Activated naive CD4-positive, alpha-beta T cell treated with anti-CD3 and anti-CD28 coated beads, Interleukin-2, amount 50 U/mL, for 24 hours (primary cell): ENCODE results near the gene FGFR3.
"Not testable (repeated sequence)": the region's sequence is repeated elsewhere in the genome, so short reads cannot be mapped to it uniquely, and the experiment has no call there.

Source experiments
- H3K27ac Mint-ChIP-seq: one replicate; pipeline ENCODE4 v1.8.0; 2021; ENCODE audit warnings: mild to moderate bottlenecking, mixed read lengths
- H3K27me3 Mint-ChIP-seq: one replicate; pipeline ENCODE4 v1.8.0; 2021; ENCODE audit warnings: mixed read lengths
- H3K36me3 Mint-ChIP-seq: one replicate; pipeline ENCODE4 v1.8.0; 2021; ENCODE audit warnings: mixed read lengths
- H3K4me1 Mint-ChIP-seq: one replicate; pipeline ENCODE4 v1.8.0; 2021; ENCODE audit warnings: mixed read lengths
- H3K4me3 Mint-ChIP-seq: one replicate; pipeline ENCODE4 v1.8.0; 2021; ENCODE audit warnings: mild to moderate bottlenecking, mixed read lengths
- H3K9me3 Mint-ChIP-seq: one replicate; pipeline ENCODE4 v1.8.0; 2021; ENCODE audit warnings: mixed read lengths

The FGFR3 gene

GRCh38 chr4:1841887-1842210 lies 48.8 kb downstream of the FGFR3 start:
- Mint-ChIP-seq H3K9me3 (no peaks in the 10 kb centered on the region), H3K36me3 (peaks cover 7% of the 10 kb centered on the region), H3K4me3 (no peak overlapping the region), H3K27me3 (no peaks in the 10 kb centered on the region), H3K4me1 (peaks cover 14% of the 10 kb centered on the region), H3K27ac (no peak overlapping the region)

DNA sequence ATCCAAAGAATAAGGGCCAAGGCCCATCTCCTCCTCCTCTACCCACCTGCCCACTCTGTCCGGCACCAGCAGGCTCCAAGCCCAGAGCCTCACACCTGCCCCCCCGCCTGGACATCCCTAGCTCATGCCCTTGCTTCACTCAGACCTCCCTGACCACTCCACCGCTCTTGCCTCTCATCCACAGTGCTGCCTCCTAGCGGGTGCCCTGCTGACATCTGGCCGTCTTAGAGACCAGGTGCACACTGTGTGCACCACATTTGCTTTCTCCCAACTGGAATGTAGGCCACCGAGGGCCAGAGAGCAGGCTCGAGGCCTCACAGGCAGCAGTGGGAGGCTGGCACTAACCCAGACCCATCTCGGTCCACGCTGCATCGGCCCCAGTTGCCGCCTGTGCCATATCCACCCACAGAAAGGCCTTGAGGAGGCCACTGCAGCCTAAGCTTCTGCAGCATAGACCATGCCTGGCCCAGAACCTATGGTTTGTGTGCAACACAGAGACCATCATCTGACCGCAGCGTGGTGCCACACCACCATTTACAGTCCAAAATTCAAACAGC lies 49.3 kb downstream of the FGFR3 start:
- no peak overlapping the region for H3K27ac Mint-ChIP-seq

GRCh38 chr4:1842993-1843448 lies 49.9 kb downstream of the FGFR3 start:
- no peak overlapping the region for H3K27ac Mint-ChIP-seq
- peaks cover 9% of the 10 kb centered on the region for H3K36me3 Mint-ChIP-seq
- H3K27me3 Mint-ChIP-seq, result no peaks in the 10 kb centered on the region
- no peak overlapping the region for H3K4me3 Mint-ChIP-seq
- peaks cover 14% of the 10 kb centered on the region for H3K4me1 Mint-ChIP-seq
- H3K9me3 Mint-ChIP-seq, result no peaks in the 10 kb centered on the region

More for the DNA sequence above, 49.3 kb downstream of the FGFR3 start:
- H3K9me3 Mint-ChIP-seq, result no peaks in the 10 kb centered on the region
- H3K36me3 Mint-ChIP-seq, result peaks cover 9% of the 10 kb centered on the region
- H3K4me3 Mint-ChIP-seq, result no peak overlapping the region
- H3K27me3 Mint-ChIP-seq, result no peaks in the 10 kb centered on the region
- H3K4me1 Mint-ChIP-seq, result peaks cover 14% of the 10 kb centered on the region

- no peaks in the 10 kb centered on the region for H3K9me3 Mint-ChIP-seq
- no peak overlapping the region for H3K27ac Mint-ChIP-seq
- no peaks in the 10 kb centered on the region for H3K27me3 Mint-ChIP-seq
- H3K4me1 Mint-ChIP-seq, result peaks cover 14% of the 10 kb centered on the region
- H3K36me3 Mint-ChIP-seq, result peaks cover 8% of the 10 kb centered on the region
- no peak overlapping the region for H3K4me3 Mint-ChIP-seq
These were observed 50.8 kb downstream of the FGFR3 start for GRCh38 chr4:1843852-1844251.

DNA sequence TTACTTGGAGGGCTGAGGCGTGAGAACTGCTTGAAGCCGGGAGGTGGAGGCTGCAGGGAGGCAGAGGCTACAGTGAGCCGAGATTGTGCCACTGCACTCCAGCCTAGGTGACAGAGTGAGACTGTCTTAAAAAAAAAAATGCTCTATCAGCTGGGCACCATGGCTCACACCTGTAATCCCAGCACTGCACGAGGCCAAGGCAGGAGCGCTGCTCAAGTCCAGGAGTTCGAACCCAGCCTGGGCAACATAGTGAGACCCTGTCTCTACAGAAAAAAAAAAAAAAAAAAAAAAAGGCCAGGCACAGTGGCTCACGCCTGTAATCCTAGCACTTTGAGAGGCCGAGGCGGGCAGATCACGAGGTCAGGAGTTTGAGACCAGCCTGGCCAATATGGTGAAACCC lies 51.5 kb downstream of the FGFR3 start:
- not testable (repeated sequence) for H3K27ac Mint-ChIP-seq, H3K36me3 Mint-ChIP-seq, H3K9me3 Mint-ChIP-seq, H3K27me3 Mint-ChIP-seq, H3K4me3 Mint-ChIP-seq
- H3K4me1 Mint-ChIP-seq, result peaks cover 14% of the 10 kb centered on the region

DNA sequence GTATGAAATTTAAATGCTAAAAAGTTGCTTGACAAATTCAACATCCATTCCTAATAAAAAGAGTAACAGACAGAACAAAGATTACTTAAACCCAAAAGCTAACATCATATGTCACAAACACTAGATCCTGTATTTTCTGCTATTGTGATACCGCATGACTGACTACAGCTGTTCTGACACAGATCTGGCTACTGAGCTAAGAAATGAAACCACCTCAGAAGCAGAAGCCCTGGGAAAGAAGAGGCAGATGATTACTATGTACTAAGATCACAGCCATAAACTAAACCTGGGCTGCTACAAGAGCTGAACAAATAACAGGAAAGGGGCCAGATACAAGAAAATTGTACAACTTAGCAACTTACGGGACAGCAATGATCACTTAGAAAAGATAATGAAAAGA lies 53.5 kb downstream of the FGFR3 start:
- H3K27me3 Mint-ChIP-seq, result no peaks in the 10 kb centered on the region
- peaks cover 4% of the 10 kb centered on the region for H3K36me3 Mint-ChIP-seq

GRCh38 chr4:1850276-1850675 lies 57.2 kb downstream of the FGFR3 start:
- H3K9me3 Mint-ChIP-seq, result no peaks in the 10 kb centered on the region
- no peak overlapping the region for H3K27ac Mint-ChIP-seq
- peaks cover 8% of the 10 kb centered on the region for H3K36me3 Mint-ChIP-seq
- peaks cover 37% of the 10 kb centered on the region for H3K4me1 Mint-ChIP-seq
- H3K4me3 Mint-ChIP-seq, result no peak overlapping the region
- H3K27me3 Mint-ChIP-seq, result no peaks in the 10 kb centered on the region

More for the DNA sequence above, 53.5 kb downstream of the FGFR3 start:
- Mint-ChIP-seq H3K4me3 (no peak overlapping the region), H3K27ac (no peak overlapping the region), H3K9me3 (no peaks in the 10 kb centered on the region), H3K4me1 (peaks cover 26% of the 10 kb centered on the region)

DNA sequence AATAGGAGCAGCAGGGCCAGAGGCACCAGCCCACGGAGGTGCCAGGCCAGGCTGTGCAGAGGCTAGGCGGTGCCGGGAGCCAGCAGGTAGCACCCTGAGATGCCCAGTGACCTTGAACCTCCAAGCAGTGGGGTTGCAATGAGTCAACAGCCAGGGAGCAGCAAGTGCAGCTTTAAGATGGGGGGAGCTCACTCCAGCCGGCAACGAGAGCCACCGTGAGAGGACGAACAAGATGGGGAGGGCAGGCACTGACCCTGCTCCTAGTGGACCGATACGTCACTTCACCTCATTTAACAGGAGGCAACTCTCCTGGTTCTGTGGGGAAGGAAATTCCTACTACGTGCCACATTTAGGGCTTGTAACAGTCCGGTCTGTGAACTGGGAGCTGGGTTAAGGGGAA lies 58.1 kb downstream of the FGFR3 start:
- Mint-ChIP-seq H3K27me3 (no peaks in the 10 kb centered on the region), H3K36me3 (peaks cover 8% of the 10 kb centered on the region), H3K9me3 (no peaks in the 10 kb centered on the region), H3K27ac (no peak overlapping the region), H3K4me3 (no peak overlapping the region), H3K4me1 (peaks cover 37% of the 10 kb centered on the region)

GRCh38 chr4:1851575-1852410 lies 58.7 kb downstream of the FGFR3 start:
- H3K4me3 Mint-ChIP-seq, result no peak overlapping the region
- peak overlapping the region; percentile 46 for H3K27ac Mint-ChIP-seq
- H3K4me1 Mint-ChIP-seq, result peaks cover 37% of the 10 kb centered on the region

DNA sequence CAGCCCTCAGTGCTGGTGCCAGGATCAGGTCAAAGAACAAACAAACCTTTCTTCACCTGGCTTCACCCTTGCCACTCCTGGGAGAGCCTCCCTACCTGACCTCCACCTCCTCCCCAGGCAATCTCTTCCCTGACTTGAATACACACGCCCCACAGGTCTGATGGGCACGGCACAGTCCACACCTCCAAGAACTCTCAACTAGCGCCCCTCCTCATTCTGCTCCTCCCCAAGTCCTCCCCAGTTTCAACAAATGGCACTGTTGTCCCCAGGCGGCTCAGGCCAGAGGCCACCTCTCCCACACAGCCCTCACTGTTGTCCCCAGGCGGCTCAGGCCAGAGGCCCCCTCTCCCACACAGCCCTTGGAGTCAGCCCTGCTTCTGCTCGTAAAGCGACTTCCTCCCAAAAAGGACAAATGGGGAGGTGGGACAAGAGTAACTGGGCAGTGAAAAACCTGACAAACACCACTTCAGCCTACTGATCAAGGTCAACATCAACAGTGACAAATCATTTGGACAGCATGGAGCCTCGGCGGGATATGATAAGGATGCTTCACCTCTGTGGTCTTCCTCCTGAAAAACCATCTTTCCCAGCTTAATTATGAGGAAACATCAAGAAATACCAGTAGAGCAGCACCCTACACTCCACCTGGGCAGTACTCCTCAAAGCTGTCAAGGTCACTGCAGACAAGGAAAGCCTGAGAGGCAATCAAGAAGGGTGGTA lies 60.0 kb downstream of the FGFR3 start:
- Mint-ChIP-seq H3K36me3 (peaks cover 5% of the 10 kb centered on the region), H3K4me1 (peaks cover 45% of the 10 kb centered on the region), H3K4me3 (peak overlapping the region; percentile 64), H3K27ac (peak overlapping the region; percentile 19), H3K9me3 (no peaks in the 10 kb centered on the region), H3K27me3 (no peaks in the 10 kb centered on the region)

More at GRCh38 chr4:1851575-1852410, 58.7 kb downstream of the FGFR3 start:
- no peaks in the 10 kb centered on the region for H3K9me3 Mint-ChIP-seq
- H3K36me3 Mint-ChIP-seq, result peaks cover 6% of the 10 kb centered on the region
- H3K27me3 Mint-ChIP-seq, result no peaks in the 10 kb centered on the region

- H3K4me1 Mint-ChIP-seq, result peaks cover 45% of the 10 kb centered on the region
- H3K27me3 Mint-ChIP-seq, result no peaks in the 10 kb centered on the region
- H3K27ac Mint-ChIP-seq, result peak overlapping the region; percentile 82
- peak overlapping the region; percentile 88 for H3K4me3 Mint-ChIP-seq
- H3K36me3 Mint-ChIP-seq, result peaks cover 5% of the 10 kb centered on the region
- H3K9me3 Mint-ChIP-seq, result no peaks in the 10 kb centered on the region
These were observed 61.7 kb downstream of the FGFR3 start for GRCh38 chr4:1854752-1855151.

DNA sequence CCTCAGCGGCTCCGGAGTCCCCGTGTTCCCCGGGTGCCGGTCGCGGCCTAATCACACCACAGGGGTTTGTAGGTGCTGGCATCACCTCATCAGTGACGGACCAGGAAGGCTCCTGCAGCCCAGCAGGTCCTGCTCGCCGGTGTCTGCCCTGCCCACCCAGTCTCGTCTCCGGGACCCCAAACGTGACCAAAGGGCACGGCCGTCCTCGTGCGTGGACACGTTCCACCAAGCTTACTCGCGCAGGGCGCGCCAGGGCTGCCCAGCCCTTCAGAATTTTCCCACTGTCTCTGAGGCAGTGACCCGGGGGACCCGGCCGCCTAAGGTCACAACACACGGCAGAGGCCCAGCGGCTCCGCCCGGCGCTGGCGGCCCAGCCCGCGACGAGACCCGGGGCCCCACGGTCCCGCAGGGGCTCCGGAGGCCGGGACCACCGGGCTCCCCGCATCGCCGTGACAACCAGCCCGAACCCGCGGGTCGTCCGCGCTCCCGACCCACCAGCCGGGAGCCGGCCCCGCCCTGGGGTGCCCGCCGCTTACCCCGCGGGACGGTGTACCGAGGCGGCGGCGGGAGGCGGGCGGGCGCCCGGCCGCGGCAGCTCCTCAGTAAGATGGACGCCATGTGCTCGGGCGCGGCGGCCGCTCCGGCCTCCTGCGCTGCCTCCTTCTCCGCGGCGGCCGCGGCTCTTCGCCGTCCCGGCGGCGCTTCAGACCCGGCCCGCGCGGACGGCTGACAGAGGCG lies 62.4 kb downstream of the FGFR3 start:
- Mint-ChIP-seq H3K4me3 (peak overlapping the region; percentile 88), H3K9me3 (no peaks in the 10 kb centered on the region), H3K27me3 (no peaks in the 10 kb centered on the region), H3K36me3 (peaks cover 5% of the 10 kb centered on the region), H3K4me1 (peaks cover 41% of the 10 kb centered on the region), H3K27ac (peak overlapping the region; percentile 82)

- H3K27me3 Mint-ChIP-seq, result no peaks in the 10 kb centered on the region
- peak within 1 kb of the TSS; percentile 82 for H3K27ac Mint-ChIP-seq
- peaks cover 5% of the 10 kb centered on the region for H3K36me3 Mint-ChIP-seq
- no peaks in the 10 kb centered on the region for H3K9me3 Mint-ChIP-seq
- H3K4me3 Mint-ChIP-seq, result peak within 1 kb of the TSS; percentile 88
- H3K4me1 Mint-ChIP-seq, result peaks cover 36% of the 10 kb centered on the region
These were observed 63.2 kb downstream of the FGFR3 start, which contains the start of gene LETM1 for GRCh38 chr4:1856071-1856942. LETM1 (minus strand) TSS chr4:1856156; CDS start chr4:1855950, 206 bp downstream.

DNA sequence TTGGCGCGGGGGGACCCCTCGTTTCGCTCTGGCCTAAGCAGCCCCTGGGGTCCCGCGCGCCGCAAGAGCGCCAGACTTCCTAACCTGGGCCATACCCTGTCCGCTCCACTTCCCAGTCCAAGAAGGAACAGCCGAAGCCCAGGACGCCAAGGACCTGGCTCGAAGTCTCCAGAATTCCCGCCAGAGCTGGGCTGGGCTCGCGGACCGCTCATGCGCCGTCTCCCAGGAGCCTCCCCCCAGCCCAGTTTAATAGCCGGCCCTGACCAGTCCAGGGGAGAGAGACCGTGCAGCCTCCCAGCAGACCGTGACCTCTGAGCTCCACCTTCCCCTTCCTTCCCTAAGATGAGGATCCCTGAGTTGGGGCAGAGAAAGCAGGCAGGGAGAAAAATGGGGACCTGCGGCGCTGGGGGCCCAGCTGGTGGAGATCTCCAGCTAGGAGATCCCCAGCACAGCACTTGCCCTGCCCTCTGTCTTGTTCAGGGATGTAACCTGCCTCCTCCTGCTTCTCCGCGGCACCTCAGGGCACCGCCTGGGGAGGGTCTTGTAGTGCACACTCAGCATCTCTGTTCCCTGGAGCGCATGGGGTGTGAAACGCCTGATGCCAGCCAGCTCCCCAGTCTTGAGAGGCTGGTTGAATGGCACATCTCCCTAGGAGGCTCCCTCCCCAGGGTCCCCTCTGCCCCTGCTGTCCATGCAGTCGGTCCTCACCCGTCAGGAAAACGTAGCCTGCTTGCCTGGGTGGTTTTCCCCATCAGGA lies 64.0 kb downstream of the FGFR3 start:
- Mint-ChIP-seq H3K36me3 (peaks cover 5% of the 10 kb centered on the region), H3K27ac (peak overlapping the region; percentile 62), H3K4me3 (peak overlapping the region; percentile 85), H3K9me3 (no peaks in the 10 kb centered on the region), H3K4me1 (peaks cover 34% of the 10 kb centered on the region), H3K27me3 (no peaks in the 10 kb centered on the region)
